ENCODE data around the gene TMTC4. TPM values are rescaled to one million over a fixed set of nuclear protein-coding genes. Genes with fewer than 3 reads are reported as not detected.
A peak's percentile ranks its signal among the peaks of the same experiment; 100 is the strongest.

TMTC4 gene
- total RNA-seq, 2 experiments from 2014 or later: 8.0 to 9.3 TPM

DNA sequence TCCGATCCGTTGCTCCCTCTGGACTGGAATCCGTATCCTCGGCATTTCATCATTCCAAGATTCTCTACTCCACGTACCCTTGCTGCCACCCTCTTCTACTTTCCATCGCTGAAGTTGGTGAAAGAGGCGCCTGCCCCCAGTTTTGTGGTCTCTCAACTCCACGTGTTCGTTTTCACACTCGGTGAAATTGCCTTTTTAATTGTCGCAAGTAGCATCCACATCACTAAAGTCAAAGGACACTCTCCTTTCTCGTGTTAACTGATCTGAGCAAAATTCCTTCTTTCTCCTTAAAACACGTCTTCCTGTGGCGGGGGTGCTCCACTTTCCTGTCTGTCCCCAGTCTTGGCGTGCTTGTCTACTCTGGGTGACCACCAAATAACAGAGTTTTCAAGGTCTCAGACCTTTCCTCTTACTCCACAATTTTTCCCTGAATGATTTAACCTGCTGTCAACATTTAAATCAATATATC, 1.1 kb upstream of the TMTC4 start:
- Histone ChIP-seq H3K36me3 (ENCODE audit: insufficient read depth, low read length) (no peaks in the 10 kb centered on the region), H3K27ac (ENCODE audit: low read depth in 1 of 2, low read length in 2 of 2) (no peak overlapping the region), H3K9me3 (ENCODE audit: control insufficient read depth in 1 of 2, insufficient read depth in 1 of 2, low read length in 2 of 2) (no peaks in the 10 kb centered on the region), H3K27me3 (ENCODE audit: control insufficient read depth in 1 of 2, insufficient read depth in 2 of 2, low read length in 2 of 2) (no peaks in the 10 kb centered on the region), H3K4me3 (ENCODE audit: low read length) (peak overlapping the region; percentile 94), H3K4me1 (ENCODE audit: insufficient read depth, low read length) (peaks cover 22% of the 10 kb centered on the region)
- Mint-ChIP-seq H3K36me3 (ENCODE audit: low read depth) (peaks cover 15% of the 10 kb centered on the region), H3K4me3 (peak overlapping the region; percentile 96), H3K9me3 (no peaks in the 10 kb centered on the region), H3K27ac (peak overlapping the region; percentile 82), H3K4me1 (ENCODE audit: low read depth) (peaks cover 36% of the 10 kb centered on the region), H3K27me3 (no peaks in the 10 kb centered on the region)
- ChIA-PET CTCF (interaction anchor here (0.7 kb wide), 1 partner anchor 1602 kb away, joined by 3 read pairs; no protein-coding TSS in a partner anchor), POLR2A (no interaction called here)
- intact Hi-C loops (cut with DNase I, micrococcal nuclease): loop anchor here (2.0 to 10.0 kb wide), 5 partner anchors 87 to 1917 kb away; partner anchors contain the start of genes GGACT (in 1 of the 2) and TM9SF2 (in 1 of the 2)
- ATAC-seq (ENCODE audit: poor library complexity) (no peak), DNase-seq (peak in 1 of 14 experiments; percentile 14)
- TF ChIP-seq, protein P1, sequence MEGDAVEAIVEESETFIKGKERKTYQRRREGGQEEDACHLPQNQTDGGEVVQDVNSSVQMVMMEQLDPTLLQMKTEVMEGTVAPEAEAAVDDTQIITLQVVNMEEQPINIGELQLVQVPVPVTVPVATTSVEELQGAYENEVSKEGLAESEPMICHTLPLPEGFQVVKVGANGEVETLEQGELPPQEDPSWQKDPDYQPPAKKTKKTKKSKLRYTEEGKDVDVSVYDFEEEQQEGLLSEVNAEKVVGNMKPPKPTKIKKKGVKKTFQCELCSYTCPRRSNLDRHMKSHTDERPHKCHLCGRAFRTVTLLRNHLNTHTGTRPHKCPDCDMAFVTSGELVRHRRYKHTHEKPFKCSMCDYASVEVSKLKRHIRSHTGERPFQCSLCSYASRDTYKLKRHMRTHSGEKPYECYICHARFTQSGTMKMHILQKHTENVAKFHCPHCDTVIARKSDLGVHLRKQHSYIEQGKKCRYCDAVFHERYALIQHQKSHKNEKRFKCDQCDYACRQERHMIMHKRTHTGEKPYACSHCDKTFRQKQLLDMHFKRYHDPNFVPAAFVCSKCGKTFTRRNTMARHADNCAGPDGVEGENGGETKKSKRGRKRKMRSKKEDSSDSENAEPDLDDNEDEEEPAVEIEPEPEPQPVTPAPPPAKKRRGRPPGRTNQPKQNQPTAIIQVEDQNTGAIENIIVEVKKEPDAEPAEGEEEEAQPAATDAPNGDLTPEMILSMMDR (IDR thresholded peaks at IDR 0.05): no peak

- Histone ChIP-seq H3K27me3 (ENCODE audit: control insufficient read depth in 1 of 2, insufficient read depth in 2 of 2, low read length in 2 of 2) (no peaks in the 10 kb centered on the region), H3K9me3 (ENCODE audit: control insufficient read depth in 1 of 2, insufficient read depth in 1 of 2, low read length in 2 of 2) (no peaks in the 10 kb centered on the region), H3K27ac (ENCODE audit: low read depth in 1 of 2, low read length in 2 of 2) (peak overlapping the region; percentile 48 to 50), H3K4me1 (ENCODE audit: insufficient read depth, low read length) (peaks cover 22% of the 10 kb centered on the region), H3K36me3 (ENCODE audit: insufficient read depth, low read length) (peaks cover 3% of the 10 kb centered on the region), H3K4me3 (ENCODE audit: low read length) (peak overlapping the region; percentile 94)
- H3K9me3 Mint-ChIP-seq: no peaks in the 10 kb centered on the region
- ATAC-seq (ENCODE audit: poor library complexity) (peak; percentile 90), DNase-seq (peak; percentile 98 to 100 (median 100))
- intact Hi-C loops (cut with DNase I, micrococcal nuclease): loop anchor here (2.0 to 10.0 kb wide), 5 partner anchors 86 to 1917 kb away; partner anchors contain the start of genes GGACT (in 1 of the 2) and TM9SF2 (in 1 of the 2)
- peaks cover 36% of the 10 kb centered on the region for H3K4me1 Mint-ChIP-seq (ENCODE audit: low read depth)
- CTCF ChIA-PET: interaction anchor here (0.7 to 1.6 kb wide), 9 partner anchors 13 to 1601 kb away, joined by 3 to 7 read pairs (median 3); partner anchors contain the start of gene CLYBL
- POLR2A ChIA-PET: interaction anchor here (0.5 to 1.9 kb wide), 15 partner anchors 11 to 1921 kb away, joined by 3 to 22 read pairs (median 4); partner anchors contain the start of genes CLYBL, GGACT and TPP2
- peaks cover 15% of the 10 kb centered on the region for H3K36me3 Mint-ChIP-seq (ENCODE audit: low read depth)
- TF ChIP-seq, protein P1 (IDR thresholded peaks at IDR 0.05): peak; percentile 27
- peak overlapping the region; percentile 82 for H3K27ac Mint-ChIP-seq
- H3K27me3 Mint-ChIP-seq: no peaks in the 10 kb centered on the region
- H3K4me3 Mint-ChIP-seq: peak overlapping the region; percentile 96
Observed at GRCh38 chr13:100674872-100675660, 471 bp upstream of the TMTC4 start.

DNA sequence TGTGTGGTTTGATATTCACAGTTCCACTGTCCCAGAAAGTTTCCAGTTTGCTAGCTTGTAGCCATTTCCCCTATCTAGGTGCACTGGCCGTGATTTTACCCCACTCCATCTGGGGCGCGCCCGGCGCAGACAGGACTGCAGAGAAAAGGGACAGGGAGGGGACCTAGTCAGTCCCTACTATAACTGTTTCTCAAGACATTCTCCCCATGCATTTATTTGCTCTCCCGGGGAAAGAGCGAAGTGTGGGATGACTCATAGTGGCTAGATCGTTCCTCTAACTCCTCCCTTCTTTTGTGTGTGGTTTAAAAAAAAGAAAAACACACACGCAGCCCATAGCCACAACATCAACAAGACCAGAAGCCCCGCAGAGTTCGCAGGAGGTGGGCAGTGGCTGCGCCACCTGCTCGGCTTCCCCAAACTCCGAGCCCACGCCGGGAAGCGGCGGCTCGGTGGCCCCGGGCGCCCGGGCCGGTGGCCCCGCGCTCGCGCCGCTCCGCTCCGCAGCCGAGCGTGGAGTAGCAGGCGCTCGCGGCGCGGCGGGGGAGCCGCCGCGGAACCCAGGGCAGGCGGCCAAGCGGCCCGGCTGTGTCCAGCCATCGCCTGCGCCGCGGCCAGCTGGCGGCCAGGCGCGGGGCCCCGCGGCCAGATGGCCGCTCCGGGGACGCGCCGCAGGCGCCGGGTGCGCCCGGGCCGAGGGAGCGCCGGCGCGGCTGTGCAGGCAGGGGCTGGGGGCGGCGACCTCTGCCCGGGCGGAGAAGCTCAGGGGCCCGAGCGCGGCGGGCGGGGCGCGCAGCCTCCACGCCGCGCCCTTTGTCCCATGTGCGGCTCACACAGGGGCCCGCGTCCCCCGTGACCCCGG, 653 bp downstream of the TMTC4 start:
- ATAC-seq (ENCODE audit: poor library complexity): peak; percentile 30
- ChIA-PET CTCF (interaction anchor here (1.1 to 1.6 kb wide), 9 partner anchors 14 to 1068 kb away, joined by 3 to 7 read pairs (median 3); partner anchors contain the start of gene CLYBL), POLR2A (interaction anchor here (0.5 to 1.9 kb wide), 14 partner anchors 10 to 1922 kb away, joined by 3 to 22 read pairs (median 4); partner anchors contain the start of genes CLYBL, GGACT and TPP2)
- Mint-ChIP-seq H3K27ac (peak overlapping the region; percentile 87), H3K36me3 (ENCODE audit: low read depth) (peaks cover 25% of the 10 kb centered on the region), H3K9me3 (no peaks in the 10 kb centered on the region), H3K27me3 (no peaks in the 10 kb centered on the region), H3K4me3 (peak overlapping the region; percentile 98), H3K4me1 (ENCODE audit: low read depth) (peaks cover 36% of the 10 kb centered on the region)
- TF ChIP-seq, protein P1 (IDR thresholded peaks at IDR 0.05): no peak
- Histone ChIP-seq H3K27ac (ENCODE audit: low read depth in 1 of 2, low read length in 2 of 2) (no peak overlapping the region), H3K27me3 (ENCODE audit: control insufficient read depth in 1 of 2, insufficient read depth in 2 of 2, low read length in 2 of 2) (no peaks in the 10 kb centered on the region), H3K4me1 (ENCODE audit: insufficient read depth, low read length) (peaks cover 22% of the 10 kb centered on the region), H3K9me3 (ENCODE audit: control insufficient read depth in 1 of 2, insufficient read depth in 1 of 2, low read length in 2 of 2) (no peaks in the 10 kb centered on the region), H3K36me3 (ENCODE audit: insufficient read depth, low read length) (peaks cover 4% of the 10 kb centered on the region), H3K4me3 (ENCODE audit: low read length) (peak overlapping the region; percentile 57)
- intact Hi-C loops (cut with DNase I, micrococcal nuclease): loop anchor here (2.0 to 10.0 kb wide), 5 partner anchors 85 to 1721 kb away; partner anchors contain the start of genes CLYBL (in 1 of the 2), GGACT (in 1 of the 2) and TM9SF2 (in 1 of the 2)
- peak in 12 of 14 experiments; percentile 20 to 79 (median 38) for DNase-seq
